ENCODE measurements around the gene NRXN3. TPM values are rescaled to one million over a fixed set of nuclear protein-coding genes. Genes with fewer than 3 reads are reported as not detected.

Gene NRXN3
- total and polyA plus RNA-seq, 2 experiments from 2014 or later: 5.7 to 7.1 TPM

DNA sequence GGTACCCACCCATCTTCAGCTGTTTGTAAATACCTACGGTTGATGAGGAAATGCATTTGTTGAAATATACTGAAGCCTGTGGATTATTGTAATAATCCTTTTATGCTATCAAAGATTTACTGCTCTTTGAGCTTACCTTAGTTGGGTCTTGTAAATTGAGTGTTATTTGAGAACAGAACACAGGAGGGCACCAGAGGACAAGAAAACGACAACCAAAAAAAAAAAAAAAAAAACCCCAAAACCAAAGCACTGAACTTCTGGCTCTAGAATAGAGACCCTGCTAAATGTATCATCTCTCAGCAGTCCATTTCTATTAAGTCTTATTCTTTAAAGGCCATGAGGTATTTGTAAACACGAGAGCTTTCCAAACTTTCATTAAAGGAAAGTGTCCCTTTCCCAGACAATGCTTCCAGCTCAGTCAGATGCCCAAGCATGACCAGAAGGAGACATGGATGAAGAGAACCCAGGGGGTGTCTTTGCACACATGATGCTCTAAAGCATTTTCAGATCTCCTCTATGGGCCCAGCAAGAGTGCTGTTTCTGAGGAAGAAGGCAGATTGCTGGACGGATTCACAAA lies 763.9 kb downstream of the NRXN3 start:
- Histone ChIP-seq H3K36me3 (replicated peaks; ENCODE audit: insufficient read depth, low read depth) (no peaks in the 10 kb centered on the region), H3K79me2 (no peaks in the 10 kb centered on the region), H2AFZ (no peak overlapping the region), H3K9me3 (ENCODE audit: low read depth) (no peaks in the 10 kb centered on the region), H3K27me3 (peaks cover 5% of the 10 kb centered on the region), H3K4me1 (ENCODE audit: insufficient read depth) (no peaks in the 10 kb centered on the region), H3K4me2 (no peak overlapping the region), H3K9me2 (replicated peaks; ENCODE audit: insufficient read depth) (no peaks in the 10 kb centered on the region), H3K27ac (no peak overlapping the region), H3K4me3 (no peak overlapping the region), H4K20me1 (ENCODE audit: insufficient read depth, poor library complexity, severe bottlenecking) (no peaks in the 10 kb centered on the region)
- DNase-seq (ENCODE audit: low spot score): peak; percentile 45
- WGBS (ENCODE audit: low lambda C conversion rate, missing lambda C conversion rate): 25% methylated on average over 4 of the region's 4 CpGs
- TF ChIP-seq, protein P1, sequence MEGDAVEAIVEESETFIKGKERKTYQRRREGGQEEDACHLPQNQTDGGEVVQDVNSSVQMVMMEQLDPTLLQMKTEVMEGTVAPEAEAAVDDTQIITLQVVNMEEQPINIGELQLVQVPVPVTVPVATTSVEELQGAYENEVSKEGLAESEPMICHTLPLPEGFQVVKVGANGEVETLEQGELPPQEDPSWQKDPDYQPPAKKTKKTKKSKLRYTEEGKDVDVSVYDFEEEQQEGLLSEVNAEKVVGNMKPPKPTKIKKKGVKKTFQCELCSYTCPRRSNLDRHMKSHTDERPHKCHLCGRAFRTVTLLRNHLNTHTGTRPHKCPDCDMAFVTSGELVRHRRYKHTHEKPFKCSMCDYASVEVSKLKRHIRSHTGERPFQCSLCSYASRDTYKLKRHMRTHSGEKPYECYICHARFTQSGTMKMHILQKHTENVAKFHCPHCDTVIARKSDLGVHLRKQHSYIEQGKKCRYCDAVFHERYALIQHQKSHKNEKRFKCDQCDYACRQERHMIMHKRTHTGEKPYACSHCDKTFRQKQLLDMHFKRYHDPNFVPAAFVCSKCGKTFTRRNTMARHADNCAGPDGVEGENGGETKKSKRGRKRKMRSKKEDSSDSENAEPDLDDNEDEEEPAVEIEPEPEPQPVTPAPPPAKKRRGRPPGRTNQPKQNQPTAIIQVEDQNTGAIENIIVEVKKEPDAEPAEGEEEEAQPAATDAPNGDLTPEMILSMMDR (IDR thresholded peaks at IDR 0.05; ENCODE audit: poor library complexity): peak; percentile 65
- no peak for TF ChIP-seq EZH2phosphoT487 (IDR thresholded peaks at IDR 0.05; ENCODE audit: low read depth, severe bottlenecking, unreplicated experiment)

GRCh38 chr14:78946949-78947348 lies 776.8 kb downstream of the NRXN3 start:
- Histone ChIP-seq H3K27ac (no peak overlapping the region), H3K27me3 (peaks cover 12% of the 10 kb centered on the region), H3K4me3 (no peak overlapping the region), H2AFZ (no peak overlapping the region), H3K79me2 (no peaks in the 10 kb centered on the region), H3K9me2 (replicated peaks; ENCODE audit: insufficient read depth) (no peaks in the 10 kb centered on the region), H3K36me3 (replicated peaks; ENCODE audit: insufficient read depth, low read depth) (no peaks in the 10 kb centered on the region), H3K4me2 (no peak overlapping the region), H4K20me1 (ENCODE audit: insufficient read depth, poor library complexity, severe bottlenecking) (no peaks in the 10 kb centered on the region), H3K9me3 (ENCODE audit: low read depth) (no peaks in the 10 kb centered on the region), H3K4me1 (ENCODE audit: insufficient read depth) (peaks cover 4% of the 10 kb centered on the region)
- WGBS (ENCODE audit: low lambda C conversion rate, missing lambda C conversion rate): 97% methylated on average over 1 of the region's 1 CpG
- DNase-seq (ENCODE audit: low spot score): no peak
- TF ChIP-seq EZH2phosphoT487 (IDR thresholded peaks at IDR 0.05; ENCODE audit: low read depth, severe bottlenecking, unreplicated experiment) (no peak), EZH2 (IDR thresholded peaks at IDR 0.05; ENCODE audit: borderline replicate concordance) (no peak)
- TF ChIP-seq, protein P1 (IDR thresholded peaks at IDR 0.05; ENCODE audit: poor library complexity): no peak

DNA sequence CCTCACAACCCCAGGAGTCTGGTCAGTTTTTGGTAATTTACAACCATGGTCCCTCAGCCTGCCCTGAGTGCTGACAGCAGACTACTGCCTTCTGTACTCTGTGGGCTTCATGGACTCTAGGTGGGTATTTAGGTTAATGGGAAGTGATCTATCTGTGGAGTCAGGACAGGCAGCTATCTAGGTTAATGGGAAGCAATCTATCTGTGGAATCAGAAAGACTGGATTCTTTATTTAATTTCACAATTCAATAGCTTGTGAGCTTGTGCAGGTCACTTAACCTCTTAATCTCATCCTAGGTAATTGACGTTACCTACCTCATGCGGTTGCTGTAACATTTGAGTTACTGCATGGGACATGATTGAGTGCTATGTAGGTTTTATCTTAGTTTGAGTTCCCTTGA lies 777.5 kb downstream of the NRXN3 start:
- no peaks in the 10 kb centered on the region for H3K9me2 ChIP-seq (replicated peaks; ENCODE audit: insufficient read depth)
- H3K36me3 ChIP-seq (replicated peaks; ENCODE audit: insufficient read depth, low read depth): no peaks in the 10 kb centered on the region
- H3K79me2 ChIP-seq: no peaks in the 10 kb centered on the region
- H3K27me3 ChIP-seq: peaks cover 10% of the 10 kb centered on the region
- DNase-seq (ENCODE audit: low spot score): no peak
- no peaks in the 10 kb centered on the region for H3K9me3 ChIP-seq (ENCODE audit: low read depth)
- H3K4me2 ChIP-seq: no peak overlapping the region
- WGBS (ENCODE audit: low lambda C conversion rate, missing lambda C conversion rate): 90% methylated on average over 2 of the region's 2 CpGs
- no peak overlapping the region for H3K27ac ChIP-seq
- TF ChIP-seq, protein P1 (IDR thresholded peaks at IDR 0.05; ENCODE audit: poor library complexity): no peak
- TF ChIP-seq EZH2phosphoT487 (IDR thresholded peaks at IDR 0.05; ENCODE audit: low read depth, severe bottlenecking, unreplicated experiment) (no peak), EZH2 (IDR thresholded peaks at IDR 0.05; ENCODE audit: borderline replicate concordance) (no peak)
- H4K20me1 ChIP-seq (ENCODE audit: insufficient read depth, poor library complexity, severe bottlenecking): no peaks in the 10 kb centered on the region
- H3K4me1 ChIP-seq (ENCODE audit: insufficient read depth): peaks cover 4% of the 10 kb centered on the region
- H2AFZ ChIP-seq: no peak overlapping the region
- H3K4me3 ChIP-seq: no peak overlapping the region
